LHCN-M2 (cell line): ENCODE measurements around the gene CYP3A4. TPM values are rescaled to one million over a fixed set of nuclear protein-coding genes. Genes with fewer than 3 reads are reported as not detected.
"Not testable (repeated sequence)": the region's sequence is repeated elsewhere in the genome, so short reads cannot be mapped to it uniquely, and the experiment has no call there.

Experiments
- DNase-seq: peaks from one replicate; pipeline ENCODE4 v3.0.0-alpha.2; 2012; ENCODE audit warnings: low read depth
- total RNA-seq: library from RNA; depleted of rRNA; stranded (reverse); fragments of >200 nt; gene quantifications from 2 replicates; pipeline ENCODE4 v1.2.3, GENCODE V29; 2014

The CYP3A4 gene
- total RNA-seq, 1 experiment from 2014 or later = not detected

- DNase-seq = no peak
These were observed 31.6 kb downstream of the CYP3A4 start for GRCh38 chr7:99752356-99752755.

GRCh38 chr7:99751322-99752052, 32.5 kb downstream of the CYP3A4 start:
- DNase-seq = not testable (repeated sequence)

GRCh38 chr7:99748846-99749579, 35.0 kb downstream of the CYP3A4 start:
- DNase-seq = no peak

GRCh38 chr7:99746915-99747314, 37.1 kb downstream of the CYP3A4 start:
- DNase-seq = not testable (repeated sequence)

- not testable (repeated sequence) for DNase-seq
These were observed 38.6 kb downstream of the CYP3A4 start for GRCh38 chr7:99745395-99745794.

GRCh38 chr7:99742737-99743394, 41.1 kb downstream of the CYP3A4 start:
- DNase-seq = no peak

GRCh38 chr7:99741441-99741795, 42.6 kb downstream of the CYP3A4 start:
- peak; percentile 69 for DNase-seq

- peak; percentile 89 for DNase-seq
These were observed 43.2 kb downstream of the CYP3A4 start for GRCh38 chr7:99740573-99741440.

GRCh38 chr7:99739699-99740572, 44.0 kb downstream of the CYP3A4 start:
- DNase-seq = no peak

GRCh38 chr7:99737726-99738125, 46.3 kb downstream of the CYP3A4 start:
- DNase-seq = peak; percentile 60

GRCh38 chr7:99736667-99737066, 47.3 kb downstream of the CYP3A4 start:
- DNase-seq = not testable (repeated sequence)

GRCh38 chr7:99734987-99735386, 49.0 kb downstream of the CYP3A4 start, which contains the start of gene CYP3A7:
Gene CYP3A7, minus strand, starts transcription at chr7:99735196. Its CDS starts 103 bp downstream, at chr7:99735093.
- DNase-seq = no peak

GRCh38 chr7:99733448-99733847, 50.5 kb downstream of the CYP3A4 start:
- peak; percentile 28 for DNase-seq

- DNase-seq = no peak
These were observed 51.0 kb downstream of the CYP3A4 start for GRCh38 chr7:99733003-99733402.

- no peak for DNase-seq
These were observed 52.2 kb downstream of the CYP3A4 start for GRCh38 chr7:99731638-99732374.

GRCh38 chr7:99730992-99731391, 53.0 kb downstream of the CYP3A4 start:
- no peak for DNase-seq

- peak; percentile 8 for DNase-seq
These were observed 53.7 kb downstream of the CYP3A4 start for GRCh38 chr7:99730238-99730810.

- DNase-seq = no peak
These were observed 54.3 kb downstream of the CYP3A4 start for GRCh38 chr7:99729486-99730237.

GRCh38 chr7:99728615-99729014, 55.4 kb downstream of the CYP3A4 start:
- DNase-seq = no peak
